Stimulated activated CD8-positive, alpha-beta memory T cell treated with anti-CD3 and anti-CD28 coated beads, Interleukin-7, amount 100 ng/mL, for 24 hours (primary cell): ENCODE measurements around the gene RAI14.

ENCODE experiments used
- DNase-seq: peaks from one replicate; pipeline ENCODE4 v3.0.0-alpha.2; 2020; ENCODE audit warnings: low read depth

RAI14 gene

DNA sequence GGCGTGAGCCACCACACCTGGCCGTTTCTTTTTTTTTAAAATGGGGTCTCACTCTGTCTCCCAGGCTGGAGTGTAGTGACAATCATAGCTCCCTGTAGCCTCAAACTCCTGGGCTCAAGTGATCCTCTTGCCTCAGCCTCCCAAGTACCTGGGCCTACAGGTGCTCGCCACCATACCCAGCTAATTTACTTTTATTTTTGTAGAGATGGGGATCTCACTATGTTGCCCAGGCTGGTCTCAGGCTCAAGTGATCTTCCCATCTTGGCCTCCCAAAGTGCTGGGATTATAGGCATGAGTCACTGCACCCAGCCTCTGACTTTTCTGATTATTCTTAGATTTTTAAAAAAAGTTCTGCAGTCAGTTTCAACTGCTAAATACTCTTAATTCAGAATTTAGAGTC is 21.3 kb downstream of the RAI14 start:
- no peak for DNase-seq

DNA sequence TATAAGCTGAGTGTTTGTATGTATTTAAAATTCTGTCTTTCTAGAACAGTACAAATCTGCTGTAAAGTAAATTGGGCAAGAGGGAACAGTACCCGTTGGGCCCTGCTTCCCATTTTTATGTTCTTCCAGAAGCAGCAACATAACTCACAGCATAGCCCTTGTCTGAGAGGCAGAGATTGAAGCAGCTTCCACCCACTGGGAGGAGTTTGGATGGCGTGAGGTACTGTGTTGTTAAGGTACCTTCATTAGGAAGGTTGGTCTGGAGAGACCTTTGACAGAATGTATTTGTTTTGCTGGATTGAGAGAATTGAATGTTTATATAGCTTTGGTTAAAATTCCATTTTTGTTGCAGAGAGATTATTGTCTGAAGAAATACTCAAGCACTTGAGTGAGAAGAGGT is 24.8 kb downstream of the RAI14 start:
- no peak for DNase-seq

DNA sequence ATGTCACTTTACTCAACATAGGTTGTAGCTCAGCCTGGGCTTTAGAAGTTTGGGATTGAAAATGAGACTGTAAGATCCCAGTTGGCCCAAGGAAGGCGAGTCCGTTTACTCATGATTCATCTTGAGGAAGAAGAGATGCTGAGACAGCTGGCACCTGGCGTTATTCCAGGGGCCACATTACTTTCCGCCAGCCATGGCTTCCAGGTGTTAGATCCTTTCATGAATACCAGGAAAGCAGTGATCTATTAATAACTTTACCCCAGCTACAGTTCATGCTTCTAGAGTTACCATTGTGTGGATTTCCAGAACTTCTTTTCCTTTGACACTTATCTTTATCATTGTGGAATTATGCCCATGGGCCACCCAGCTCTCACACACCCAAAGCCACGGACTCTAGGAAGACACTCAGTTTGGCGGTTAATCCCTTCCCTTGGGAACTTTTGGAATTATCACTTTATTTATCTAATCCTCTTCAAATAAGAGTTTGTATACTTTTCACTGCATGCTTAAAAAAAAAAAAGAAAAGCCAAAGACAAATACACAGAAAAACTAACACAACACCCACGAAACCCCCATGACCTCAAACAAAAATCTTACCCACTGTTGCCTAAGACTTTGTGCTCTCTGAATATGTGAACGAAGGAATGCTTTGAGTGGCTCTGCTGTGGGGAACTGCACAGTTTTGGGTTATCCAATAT is 26.9 kb downstream of the RAI14 start:
- DNase-seq, result no peak

DNA sequence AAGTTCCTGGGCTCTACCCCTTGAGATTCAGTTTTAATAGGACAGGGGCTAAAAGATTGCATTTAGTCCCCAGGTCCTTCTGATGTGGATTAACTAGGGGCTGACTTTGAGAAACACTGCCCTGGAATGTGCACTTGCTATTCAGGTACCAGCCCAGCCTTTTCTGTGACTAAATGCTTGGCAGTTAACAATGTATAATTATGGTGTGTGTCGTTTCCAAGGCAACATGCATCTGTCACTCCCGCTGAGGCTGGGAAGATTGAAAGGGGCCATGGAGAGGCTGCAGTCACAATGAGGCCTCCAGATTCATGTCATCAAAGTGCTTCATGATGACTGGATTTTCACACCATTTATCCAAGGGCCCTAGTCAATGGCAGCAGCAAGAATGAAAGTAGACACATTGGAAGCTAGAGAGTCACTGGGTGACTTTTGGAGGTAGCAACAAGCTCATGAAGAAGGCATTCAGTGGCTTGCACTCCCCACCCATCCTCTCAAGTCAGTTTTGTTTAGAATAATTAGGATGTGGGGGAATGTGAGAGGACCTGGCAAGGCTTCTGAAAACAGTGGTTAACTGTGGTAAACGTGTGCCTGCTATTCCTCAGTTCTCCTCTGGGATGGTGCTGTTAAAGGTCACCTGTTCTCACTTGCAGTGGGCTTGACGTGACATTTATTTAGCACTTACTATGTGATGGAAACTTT is 28.3 kb downstream of the RAI14 start:
- DNase-seq, result no peak

DNA sequence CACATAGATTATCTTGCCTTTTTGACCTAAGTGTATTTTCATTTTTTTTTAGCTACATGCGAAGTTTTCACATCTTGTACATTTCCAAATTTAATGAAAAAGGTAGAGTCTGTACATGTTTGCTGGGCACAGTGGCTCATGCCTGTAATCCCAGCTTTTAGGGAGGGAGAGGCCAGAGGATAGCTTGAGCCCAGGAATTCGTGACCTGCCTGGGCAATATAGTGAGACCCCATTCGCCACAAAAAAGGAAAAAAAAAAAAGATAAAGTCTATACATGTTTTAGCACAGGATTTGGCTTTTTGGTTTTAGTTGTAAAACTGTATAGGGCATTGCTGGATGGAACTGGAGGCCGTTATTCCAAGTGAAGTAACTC is 28.8 kb downstream of the RAI14 start:
- DNase-seq, result no peak

DNA sequence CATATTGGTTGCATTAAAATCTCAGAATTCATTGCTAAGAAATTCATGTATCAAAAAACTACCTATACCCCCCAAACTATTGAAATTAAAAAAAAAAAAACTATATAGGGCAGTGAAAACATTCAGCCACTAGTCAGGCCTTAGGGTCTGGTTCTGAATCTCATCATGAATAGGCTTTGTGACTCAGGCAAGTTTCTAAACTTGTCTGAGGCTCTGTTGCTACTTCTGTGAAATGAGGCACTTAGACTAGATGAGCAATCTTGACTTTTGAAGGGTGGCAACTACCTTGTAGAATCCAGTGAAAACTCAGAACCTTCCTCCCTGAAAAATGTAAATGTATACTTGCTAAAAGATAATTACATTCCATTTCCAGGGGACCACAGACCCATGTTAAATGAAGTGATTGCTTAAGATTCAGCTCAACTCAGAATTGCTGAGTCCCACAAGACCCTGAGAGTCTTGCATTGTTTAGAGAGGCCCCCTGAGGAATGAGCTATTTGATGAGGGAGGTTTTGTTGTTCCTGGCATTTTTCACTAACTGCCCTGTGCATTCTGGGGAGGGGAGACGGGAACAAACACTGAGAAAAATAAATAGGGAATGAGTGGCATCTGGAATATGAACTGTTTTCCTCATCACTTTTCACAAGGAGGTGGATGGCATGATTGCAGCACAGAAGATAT is 29.5 kb downstream of the RAI14 start:
- no peak for DNase-seq

DNA sequence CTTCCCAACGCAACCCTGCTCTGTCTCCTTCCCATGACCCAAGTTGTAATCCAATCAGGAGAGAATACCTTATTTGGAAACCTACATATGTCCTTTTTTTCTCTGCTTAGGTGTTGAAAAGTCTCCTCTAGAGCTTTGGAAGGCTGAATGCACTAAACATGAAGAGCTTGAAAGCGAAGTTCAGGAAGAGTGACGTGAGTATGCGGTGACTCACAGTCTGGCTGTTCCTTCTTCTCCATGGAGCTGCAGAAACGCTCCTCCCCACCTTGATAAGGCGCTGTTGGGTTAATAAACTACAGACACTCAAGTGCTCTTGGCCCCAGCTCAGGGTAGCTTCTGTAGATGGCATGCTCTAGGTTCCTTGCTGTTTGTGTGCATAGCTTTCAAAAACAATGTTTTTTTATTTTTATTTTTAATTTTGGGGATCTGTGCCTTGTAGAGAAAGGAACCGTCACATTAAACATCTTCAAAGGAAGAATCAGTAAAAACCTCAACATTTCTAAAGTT is 30.7 kb downstream of the RAI14 start:
- no peak for DNase-seq

DNA sequence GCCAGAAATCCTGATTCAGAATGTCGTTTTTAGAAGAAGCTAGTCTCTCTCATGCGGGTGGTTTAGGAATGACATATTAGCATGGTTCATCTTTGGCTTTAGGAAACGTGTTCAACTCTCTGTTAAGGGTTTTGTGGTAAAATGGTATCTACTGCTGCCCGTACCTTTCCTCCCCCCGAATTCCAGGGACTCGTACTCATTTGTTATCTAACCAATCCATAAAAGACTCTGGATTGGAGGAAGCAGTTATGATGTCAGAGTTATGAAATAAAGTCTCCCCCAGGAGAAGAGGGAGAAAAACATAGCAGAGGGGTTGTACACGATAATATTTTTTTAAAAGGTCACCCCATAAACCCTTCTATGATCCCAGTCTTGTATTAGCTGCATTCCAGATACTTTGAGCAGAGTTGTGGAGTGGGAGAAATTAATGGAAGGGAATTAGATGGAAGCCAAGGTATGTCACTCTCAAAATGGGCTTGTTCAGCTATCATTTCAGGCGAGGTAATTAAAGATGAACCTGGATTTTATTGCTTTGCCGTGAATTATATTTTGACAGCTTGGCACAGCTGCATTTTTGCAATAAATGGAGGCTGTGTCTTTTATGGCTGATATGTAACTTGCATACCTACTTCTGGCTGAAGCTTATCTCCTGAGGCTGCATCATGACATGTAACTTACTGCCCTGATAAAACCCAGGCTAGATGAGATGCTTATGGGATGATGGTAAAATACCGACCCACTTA is 31.3 kb downstream of the RAI14 start:
- DNase-seq, result no peak

DNA sequence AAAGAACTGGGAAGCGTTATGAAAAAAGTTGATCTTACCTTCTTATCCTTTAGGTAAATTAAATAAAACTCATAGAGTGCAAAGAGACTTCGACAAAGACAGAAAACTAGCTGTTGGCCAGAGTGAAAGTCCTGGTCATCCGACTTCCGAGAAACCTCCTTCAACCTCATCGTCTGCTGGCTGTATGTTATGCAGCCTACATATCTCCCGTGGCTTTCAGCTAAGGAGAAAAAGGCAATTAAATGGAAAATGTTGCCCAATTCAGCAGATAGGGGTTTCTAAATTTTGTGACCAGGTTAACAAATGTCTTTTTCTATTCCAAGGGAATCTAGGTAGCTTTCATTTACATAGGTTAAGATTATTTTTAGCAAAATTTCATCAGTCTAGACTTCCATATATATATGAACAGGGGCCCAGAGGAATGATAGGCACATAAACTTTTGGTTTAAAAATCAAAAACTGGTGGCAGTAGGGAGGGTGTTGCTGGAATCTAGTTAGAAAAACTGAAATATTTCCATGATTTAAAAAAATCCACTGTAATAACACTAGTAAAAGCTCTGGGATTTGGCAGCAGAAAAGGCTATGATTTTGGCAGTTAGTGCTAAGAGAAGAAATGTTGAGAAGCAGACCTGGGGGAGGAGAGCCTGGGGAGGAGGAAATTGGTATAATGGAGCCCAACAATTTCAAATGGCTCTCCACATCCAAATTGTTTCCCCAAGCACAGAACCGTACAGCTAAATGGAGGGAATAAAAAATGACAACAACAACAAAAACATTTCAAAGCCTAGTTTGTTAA is 32.1 kb downstream of the RAI14 start:
- no peak for DNase-seq

DNA sequence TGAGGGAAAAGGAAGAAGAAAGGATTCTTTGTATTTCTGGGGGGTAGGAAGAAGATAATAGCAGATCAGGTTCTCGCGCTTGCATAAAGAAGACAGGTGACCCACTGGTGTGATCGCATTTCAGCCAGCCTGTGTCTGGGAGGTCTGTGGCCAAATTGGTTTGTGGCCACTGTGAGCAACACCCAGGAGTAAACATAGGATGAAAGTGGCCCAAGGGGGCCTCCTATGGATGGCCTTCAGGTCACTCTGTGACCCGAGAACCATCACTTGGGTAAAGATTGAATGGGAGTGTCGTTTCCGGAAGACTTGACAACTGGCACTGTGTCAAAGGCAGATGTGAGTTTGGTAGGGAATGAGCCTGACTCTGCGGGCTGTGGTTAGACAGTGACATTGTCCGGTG is 34.2 kb downstream of the RAI14 start:
- DNase-seq, result no peak

DNA sequence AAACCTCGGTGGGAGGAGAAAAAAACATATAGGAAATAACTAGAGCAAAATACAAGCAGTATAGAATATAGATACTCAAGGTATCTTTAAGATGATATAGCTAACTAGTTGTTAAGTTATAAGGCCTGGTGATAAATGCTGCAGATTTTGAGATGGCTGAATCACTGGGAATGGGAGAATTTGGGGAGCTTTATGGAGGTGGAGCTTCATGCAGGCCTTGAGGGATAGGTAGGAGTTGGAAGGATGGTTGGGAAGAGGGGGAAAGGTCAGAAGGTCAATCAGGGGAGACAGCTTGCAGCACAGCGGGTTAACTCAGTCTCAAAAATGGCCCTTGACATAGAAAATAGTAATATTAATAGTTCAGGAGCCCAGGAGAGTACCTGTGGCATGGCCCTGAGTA is 34.8 kb downstream of the RAI14 start:
- no peak for DNase-seq

DNA sequence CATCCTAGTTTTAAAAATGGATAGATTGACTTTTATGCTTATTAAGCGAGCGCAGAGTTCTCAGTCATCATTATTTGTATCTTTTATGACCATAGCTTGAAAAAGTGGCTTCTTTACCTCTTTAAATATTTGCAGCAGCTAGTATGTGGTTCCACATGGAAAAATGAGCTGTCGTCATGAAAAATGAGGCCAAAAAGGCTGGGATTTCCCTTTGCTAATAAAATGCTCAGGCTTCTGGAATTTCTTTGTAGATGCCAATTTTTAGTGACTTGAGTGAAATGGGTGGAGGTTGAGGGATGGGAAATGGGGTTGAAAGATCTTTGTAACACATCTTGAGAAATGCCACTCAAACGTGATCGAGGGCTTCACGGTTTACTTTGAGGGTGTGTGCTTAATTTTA is 35.2 kb downstream of the RAI14 start:
- DNase-seq, result no peak

DNA sequence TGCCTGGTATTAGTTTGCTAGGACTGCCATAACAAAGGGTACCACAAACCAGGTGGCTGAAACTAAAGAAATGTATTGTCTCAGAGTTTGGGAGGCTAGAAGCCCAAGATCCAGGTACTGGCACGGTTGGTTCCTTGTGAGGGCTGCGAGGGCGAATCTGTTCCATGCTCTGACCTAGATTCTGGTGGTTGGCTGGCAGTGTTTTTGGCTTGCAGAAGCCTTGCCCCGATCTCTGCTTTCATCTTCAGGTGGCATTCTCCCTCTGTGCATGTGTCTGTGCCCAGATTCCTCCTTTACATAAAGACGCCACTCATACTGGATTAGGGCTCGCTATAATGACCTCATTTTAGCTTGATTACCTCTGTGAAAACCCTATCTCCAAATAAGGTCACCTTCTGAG is 36.7 kb downstream of the RAI14 start:
- DNase-seq, result no peak

DNA sequence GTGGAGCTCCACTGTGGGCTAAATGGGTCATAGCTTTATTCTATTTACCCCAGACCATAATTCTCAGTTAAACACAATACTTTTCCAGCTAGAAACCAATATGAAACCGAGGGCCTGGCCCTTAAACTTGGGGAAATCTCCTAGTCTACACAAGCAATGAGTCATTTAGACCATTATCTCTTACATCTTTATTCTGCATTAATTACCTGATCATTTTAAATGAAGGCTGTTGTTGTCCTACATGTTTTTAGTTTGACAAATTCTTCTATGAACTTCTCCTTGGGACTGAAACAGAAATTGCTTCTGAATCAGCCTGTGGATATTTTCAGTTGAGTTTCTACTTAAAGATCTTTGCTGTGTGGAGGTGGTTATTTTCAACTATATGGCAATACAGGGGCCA is 37.9 kb downstream of the RAI14 start:
- no peak for DNase-seq

DNA sequence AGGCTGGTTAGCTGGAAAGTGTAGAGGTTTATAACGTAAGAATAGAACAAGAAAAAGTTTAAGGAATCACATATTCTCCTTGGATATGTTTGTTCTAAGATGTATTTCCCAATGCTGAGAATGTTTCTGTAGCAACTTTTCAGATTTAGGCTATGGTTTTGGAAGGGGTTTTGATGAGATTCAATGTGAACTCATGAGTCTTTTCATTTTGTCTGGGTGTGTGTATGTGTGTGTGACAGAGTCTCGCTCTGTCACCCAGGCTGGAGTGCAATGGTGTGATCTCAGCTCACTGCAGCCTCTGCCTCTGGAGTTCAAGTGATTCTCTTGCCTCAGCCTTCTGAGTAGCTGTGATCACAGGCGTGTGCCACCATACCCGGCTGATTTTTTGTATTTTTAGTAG is 38.6 kb downstream of the RAI14 start:
- no peak for DNase-seq

DNA sequence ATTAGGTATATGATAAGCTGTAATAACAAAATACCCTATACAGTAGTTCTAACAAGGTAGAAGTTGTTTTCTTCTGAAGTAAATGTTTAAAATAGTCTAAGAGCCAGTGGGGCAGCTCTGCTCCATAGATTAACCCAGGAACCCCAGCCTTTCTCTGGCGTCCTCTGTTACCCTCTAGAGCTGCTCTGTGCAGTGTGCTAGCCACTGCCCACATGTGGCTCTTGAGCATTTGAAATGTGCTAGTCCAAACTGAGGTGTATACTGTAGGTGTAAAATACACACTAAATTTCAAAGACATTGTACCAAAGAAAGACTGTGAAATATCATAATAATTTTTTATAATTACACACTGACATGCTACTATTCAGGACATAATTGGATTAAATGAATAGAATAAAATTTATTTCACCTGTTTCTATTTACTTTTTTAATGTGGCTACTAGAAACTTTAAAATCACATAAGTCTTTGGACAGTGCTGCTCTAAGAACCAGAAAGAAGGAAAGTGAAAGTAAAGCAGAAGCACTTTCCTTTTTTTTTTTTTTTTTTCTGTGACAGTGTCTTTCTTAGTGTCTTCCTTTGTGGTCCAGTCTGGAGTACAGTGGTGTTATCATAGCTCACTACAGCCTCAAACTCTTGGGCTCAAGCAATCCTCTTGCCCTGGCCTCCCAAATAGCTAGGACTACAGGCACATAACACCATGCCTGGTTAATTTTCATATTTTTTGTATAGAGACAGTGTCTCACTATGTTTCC is 39.3 kb downstream of the RAI14 start:
- no peak for DNase-seq

DNA sequence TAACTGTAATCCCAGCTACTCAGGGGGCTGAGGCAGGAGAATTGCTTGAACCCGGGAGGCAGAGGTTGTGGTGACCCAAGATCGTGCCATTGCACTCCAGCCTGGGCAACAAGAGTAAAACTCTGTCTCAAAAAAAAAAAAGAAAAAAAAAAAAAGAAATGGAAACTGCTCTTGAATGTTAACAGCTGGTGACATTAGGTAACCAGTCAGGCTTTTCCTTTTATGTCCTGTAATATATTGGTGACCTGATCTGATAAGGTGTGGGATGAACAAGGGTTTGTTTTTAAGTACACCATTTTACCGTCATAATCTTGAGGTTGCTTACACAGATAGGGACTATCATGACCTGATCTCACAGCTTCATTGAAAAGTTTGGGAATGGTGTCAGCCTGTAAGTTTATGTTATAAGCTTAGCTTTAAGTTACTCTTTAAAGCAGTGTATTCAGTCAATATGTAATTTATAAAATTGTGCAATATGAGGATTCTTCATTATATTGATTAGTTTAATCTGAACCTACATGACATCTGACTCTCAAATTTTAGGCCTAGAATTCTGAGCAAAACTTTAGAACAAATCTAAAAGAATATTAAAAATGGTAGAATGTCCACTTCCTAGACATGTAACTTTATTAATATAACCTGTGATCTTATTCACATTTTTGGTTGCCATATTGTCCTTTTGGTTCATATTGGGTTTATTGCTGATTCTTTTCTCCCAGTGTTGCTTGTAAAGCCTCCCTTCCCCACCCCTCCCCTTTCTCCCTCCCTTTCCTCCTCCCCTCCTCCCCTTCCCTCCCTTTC is 41.4 kb downstream of the RAI14 start:
- no peak for DNase-seq

DNA sequence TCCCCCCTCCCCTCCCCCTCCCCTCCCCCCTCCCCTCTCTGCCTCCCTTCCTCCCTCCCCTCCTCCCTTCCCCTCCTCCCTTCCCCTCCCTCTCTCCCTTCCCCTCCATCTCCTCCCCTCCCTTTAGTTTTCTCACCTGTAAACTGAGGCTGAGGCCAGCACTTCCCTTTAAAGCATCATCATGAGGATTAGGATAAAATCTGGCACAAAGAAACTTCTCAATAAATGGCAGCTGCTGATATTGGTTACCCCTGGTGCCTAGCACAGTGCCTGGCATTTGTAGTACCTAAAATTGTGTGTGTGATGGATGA is 41.9 kb downstream of the RAI14 start:
- no peak for DNase-seq

DNA sequence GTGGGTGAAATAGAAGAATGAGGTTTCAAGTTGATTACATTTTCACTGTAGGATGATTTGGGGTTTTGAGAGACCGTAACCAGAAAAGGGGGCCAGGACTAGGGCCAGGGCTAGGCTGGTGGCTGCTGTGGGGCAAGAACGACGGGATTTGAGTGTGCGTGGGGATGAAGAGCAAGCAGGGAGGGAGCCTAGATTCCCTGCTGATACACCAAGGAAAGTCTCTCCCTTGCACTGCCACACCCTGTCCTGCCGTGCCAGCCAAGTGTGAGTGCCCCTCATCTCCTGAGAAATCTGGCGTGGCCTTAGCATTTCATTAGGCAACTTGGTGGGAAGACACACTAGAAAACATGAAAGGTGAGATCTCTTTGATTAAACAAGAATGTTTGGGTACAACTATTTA is 42.6 kb downstream of the RAI14 start:
- no peak for DNase-seq
